ENCODE measurements around the gene PRKCZ. TPM values are rescaled to one million over a fixed set of nuclear protein-coding genes. Genes with fewer than 3 reads are reported as not detected.

Gene PRKCZ
- total RNA-seq, 1 experiment from 2014 or later = 36.0 TPM

DNA sequence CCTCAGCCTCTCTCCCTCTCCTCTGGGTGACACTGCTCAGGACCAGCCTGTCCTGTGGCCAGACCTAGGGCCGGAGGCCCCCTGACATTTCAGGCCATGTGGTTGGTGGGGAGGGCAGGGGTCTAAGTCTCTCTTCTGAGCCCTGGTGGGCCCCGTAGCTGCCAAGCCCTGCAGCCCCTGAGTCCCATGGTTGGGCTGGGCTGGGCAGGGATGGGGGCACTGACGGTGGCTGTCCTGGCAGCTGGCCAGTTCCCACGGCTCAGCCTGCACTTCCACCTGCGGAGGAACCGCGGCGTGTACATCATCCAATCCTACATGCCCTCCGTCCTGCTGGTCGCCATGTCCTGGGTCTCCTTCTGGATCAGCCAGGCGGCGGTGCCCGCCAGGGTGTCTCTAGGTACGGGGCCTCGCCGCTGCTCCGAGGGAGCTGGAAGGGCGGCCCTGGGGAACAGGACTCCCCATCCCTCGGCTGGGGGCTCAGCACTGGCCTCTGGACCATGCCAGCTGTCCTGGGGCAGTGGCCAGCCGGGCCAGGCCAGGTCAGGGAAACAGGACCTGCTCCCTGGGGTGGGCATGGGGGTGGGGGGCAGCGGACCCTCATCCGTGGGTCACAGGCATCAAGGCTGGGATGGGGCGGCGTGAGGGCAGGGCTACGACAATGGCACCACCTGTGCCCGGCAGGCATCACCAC is 21.2 kb upstream of the PRKCZ start:
- CTCF ChIA-PET = no interaction called here
- BruUV-seq (replicated peaks) = no TSS peak
- Histone ChIP-seq H3K9me2 (ENCODE audit: insufficient read depth) (no peaks in the 10 kb centered on the region), H3K27ac (no peak overlapping the region), H2AFZ (no peak overlapping the region), H3K4me1 (replicated peaks; ENCODE audit: insufficient read depth) (no peaks in the 10 kb centered on the region), H3F3A (ENCODE audit: insufficient read depth, low read depth) (no peaks in the 10 kb centered on the region), H3K4me2 (no peak overlapping the region), H3K4me3 (no peak overlapping the region), H3K9me3 (ENCODE audit: insufficient read depth, low read depth) (no peaks in the 10 kb centered on the region), H3K27me3 (ENCODE audit: insufficient read depth, low read depth) (peaks cover 82% of the 10 kb centered on the region), H3K36me3 (ENCODE audit: low read depth) (no peaks in the 10 kb centered on the region), H4K20me1 (ENCODE audit: insufficient read depth) (no peaks in the 10 kb centered on the region), H3K79me2 (ENCODE audit: low read depth) (no peaks in the 10 kb centered on the region)
- intact Hi-C loops (cut with micrococcal nuclease; ENCODE audit: unreplicated experiment) = no loop called here
- POLR2A ChIA-PET (ENCODE audit: unreplicated experiment) = no interaction called here
- no peak for DNase-seq
- TF ChIP-seq EZH2 (IDR thresholded peaks at IDR 0.05; ENCODE audit: low read depth) = no peak
- TF ChIP-seq, protein P1, sequence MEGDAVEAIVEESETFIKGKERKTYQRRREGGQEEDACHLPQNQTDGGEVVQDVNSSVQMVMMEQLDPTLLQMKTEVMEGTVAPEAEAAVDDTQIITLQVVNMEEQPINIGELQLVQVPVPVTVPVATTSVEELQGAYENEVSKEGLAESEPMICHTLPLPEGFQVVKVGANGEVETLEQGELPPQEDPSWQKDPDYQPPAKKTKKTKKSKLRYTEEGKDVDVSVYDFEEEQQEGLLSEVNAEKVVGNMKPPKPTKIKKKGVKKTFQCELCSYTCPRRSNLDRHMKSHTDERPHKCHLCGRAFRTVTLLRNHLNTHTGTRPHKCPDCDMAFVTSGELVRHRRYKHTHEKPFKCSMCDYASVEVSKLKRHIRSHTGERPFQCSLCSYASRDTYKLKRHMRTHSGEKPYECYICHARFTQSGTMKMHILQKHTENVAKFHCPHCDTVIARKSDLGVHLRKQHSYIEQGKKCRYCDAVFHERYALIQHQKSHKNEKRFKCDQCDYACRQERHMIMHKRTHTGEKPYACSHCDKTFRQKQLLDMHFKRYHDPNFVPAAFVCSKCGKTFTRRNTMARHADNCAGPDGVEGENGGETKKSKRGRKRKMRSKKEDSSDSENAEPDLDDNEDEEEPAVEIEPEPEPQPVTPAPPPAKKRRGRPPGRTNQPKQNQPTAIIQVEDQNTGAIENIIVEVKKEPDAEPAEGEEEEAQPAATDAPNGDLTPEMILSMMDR (conservative IDR thresholded peaks at IDR 0.05) = no peak

DNA sequence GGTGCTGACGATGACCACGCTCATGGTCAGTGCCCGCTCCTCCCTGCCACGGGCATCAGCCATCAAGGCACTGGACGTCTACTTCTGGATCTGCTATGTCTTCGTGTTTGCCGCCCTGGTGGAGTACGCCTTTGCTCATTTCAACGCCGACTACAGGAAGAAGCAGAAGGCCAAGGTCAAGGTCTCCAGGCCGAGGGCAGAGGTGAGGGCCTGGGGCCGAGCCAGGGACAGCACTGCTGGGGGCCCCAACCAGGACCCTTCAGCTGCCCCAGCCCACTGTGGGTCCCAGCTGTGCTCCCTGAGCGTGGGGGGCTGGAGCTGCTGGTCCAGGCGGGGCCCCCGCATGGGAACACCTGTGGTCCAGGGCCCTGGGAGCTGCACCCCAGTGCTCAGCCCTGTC is 20.6 kb upstream of the PRKCZ start:
- peaks cover 82% of the 10 kb centered on the region for H3K27me3 ChIP-seq (ENCODE audit: insufficient read depth, low read depth)
- no peaks in the 10 kb centered on the region for H3K9me2 ChIP-seq (ENCODE audit: insufficient read depth)
- H3K4me1 ChIP-seq (replicated peaks; ENCODE audit: insufficient read depth) = no peaks in the 10 kb centered on the region
- DNase-seq = no peak
- BruUV-seq (replicated peaks) = no TSS peak
- H3F3A ChIP-seq (ENCODE audit: insufficient read depth, low read depth) = no peaks in the 10 kb centered on the region
- intact Hi-C loops (cut with micrococcal nuclease; ENCODE audit: unreplicated experiment) = no loop called here
- POLR2A ChIA-PET (ENCODE audit: unreplicated experiment) = no interaction called here
- H4K20me1 ChIP-seq (ENCODE audit: insufficient read depth) = no peaks in the 10 kb centered on the region
- TF ChIP-seq EZH2 (IDR thresholded peaks at IDR 0.05; ENCODE audit: low read depth) = no peak
- TF ChIP-seq, protein P1 (conservative IDR thresholded peaks at IDR 0.05) = no peak
- H3K4me2 ChIP-seq = no peak overlapping the region
- H2AFZ ChIP-seq = no peak overlapping the region
- no peak overlapping the region for H3K4me3 ChIP-seq
- H3K36me3 ChIP-seq (ENCODE audit: low read depth) = no peaks in the 10 kb centered on the region
- CTCF ChIA-PET = no interaction called here
- H3K79me2 ChIP-seq (ENCODE audit: low read depth) = no peaks in the 10 kb centered on the region
- no peaks in the 10 kb centered on the region for H3K9me3 ChIP-seq (ENCODE audit: insufficient read depth, low read depth)
- H3K27ac ChIP-seq = no peak overlapping the region

DNA sequence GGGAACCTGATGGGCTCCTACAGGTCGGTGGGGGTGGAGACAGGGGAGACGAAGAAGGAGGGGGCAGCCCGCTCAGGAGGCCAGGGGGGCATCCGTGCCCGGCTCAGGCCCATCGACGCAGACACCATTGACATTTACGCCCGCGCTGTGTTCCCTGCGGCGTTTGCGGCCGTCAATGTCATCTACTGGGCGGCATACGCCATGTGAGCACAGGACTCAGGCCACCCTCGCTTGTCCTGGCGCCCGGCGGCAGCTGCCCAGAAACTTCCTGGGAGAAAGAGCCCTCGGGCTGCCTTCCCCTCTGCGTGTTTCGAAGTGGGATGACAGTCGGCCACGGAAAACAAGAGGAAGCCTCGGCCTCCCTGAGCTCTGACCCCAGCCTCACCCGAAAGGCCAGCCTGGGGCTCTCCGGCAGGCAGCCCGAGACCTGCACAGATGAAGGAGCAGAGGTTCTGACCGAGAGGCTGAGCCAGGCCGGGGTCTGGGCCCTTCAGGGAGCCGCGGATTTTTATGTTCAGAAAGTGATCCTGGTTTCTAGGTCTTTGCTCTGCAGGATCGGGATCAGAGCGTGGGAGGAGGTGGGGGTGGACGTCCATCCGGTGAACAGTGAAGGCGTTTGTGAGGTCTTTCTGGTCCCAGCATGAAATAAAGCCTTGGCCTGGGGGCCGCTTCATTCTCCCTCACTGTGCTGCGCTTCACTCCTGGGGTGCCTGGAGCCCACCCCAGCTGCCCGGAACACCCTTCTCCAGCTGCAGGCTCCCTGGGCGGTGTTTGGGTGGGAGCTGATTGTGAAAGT is 19.9 kb upstream of the PRKCZ start:
- intact Hi-C loops (cut with micrococcal nuclease; ENCODE audit: unreplicated experiment) = loop anchor here (5.0 kb wide), 1 partner anchor 83 kb away; no protein-coding TSS in a partner anchor
- POLR2A ChIA-PET (ENCODE audit: unreplicated experiment) = no interaction called here
- no peaks in the 10 kb centered on the region for H3K9me2 ChIP-seq (ENCODE audit: insufficient read depth)
- CTCF ChIA-PET = interaction anchor here (0.6 kb wide), 1 partner anchor 141 kb away, joined by 4 read pairs; no protein-coding TSS in a partner anchor
- no peak overlapping the region for H3K4me2 ChIP-seq
- H3K79me2 ChIP-seq (ENCODE audit: low read depth) = no peaks in the 10 kb centered on the region
- H3K36me3 ChIP-seq (ENCODE audit: low read depth) = no peaks in the 10 kb centered on the region
- no TSS peak for BruUV-seq (replicated peaks)
- no peak for DNase-seq
- H2AFZ ChIP-seq = no peak overlapping the region
- H3F3A ChIP-seq (ENCODE audit: insufficient read depth, low read depth) = no peaks in the 10 kb centered on the region
- H3K27me3 ChIP-seq (ENCODE audit: insufficient read depth, low read depth) = peaks cover 81% of the 10 kb centered on the region
- H3K27ac ChIP-seq = no peak overlapping the region
- no peaks in the 10 kb centered on the region for H3K4me1 ChIP-seq (replicated peaks; ENCODE audit: insufficient read depth)
- H3K4me3 ChIP-seq = no peak overlapping the region
- H4K20me1 ChIP-seq (ENCODE audit: insufficient read depth) = no peaks in the 10 kb centered on the region
- H3K9me3 ChIP-seq (ENCODE audit: insufficient read depth, low read depth) = no peaks in the 10 kb centered on the region
- TF ChIP-seq EZH2 (IDR thresholded peaks at IDR 0.05; ENCODE audit: low read depth) = no peak
- TF ChIP-seq, protein P1 (conservative IDR thresholded peaks at IDR 0.05) = no peak

Measured in PC-9 (cell line).